Superior temporal gyrus (tissue), 1 donor: ENCODE data around the gene LRBA.
A peak's percentile ranks its signal among the peaks of the same experiment; 100 is the strongest.
"Not testable (repeated sequence)": the region's sequence is repeated elsewhere in the genome, so short reads cannot be mapped to it uniquely, and the experiment has no call there.

Source experiments
- DNase-seq: peaks from one replicate; pipeline ENCODE4 v3.0.0-alpha.2; 2016; ENCODE audit errors: extremely low spot score

LRBA gene

GRCh38 chr4:151021637-151022334, 6.7 kb upstream of the LRBA start:
- DNase-seq = no peak

DNA sequence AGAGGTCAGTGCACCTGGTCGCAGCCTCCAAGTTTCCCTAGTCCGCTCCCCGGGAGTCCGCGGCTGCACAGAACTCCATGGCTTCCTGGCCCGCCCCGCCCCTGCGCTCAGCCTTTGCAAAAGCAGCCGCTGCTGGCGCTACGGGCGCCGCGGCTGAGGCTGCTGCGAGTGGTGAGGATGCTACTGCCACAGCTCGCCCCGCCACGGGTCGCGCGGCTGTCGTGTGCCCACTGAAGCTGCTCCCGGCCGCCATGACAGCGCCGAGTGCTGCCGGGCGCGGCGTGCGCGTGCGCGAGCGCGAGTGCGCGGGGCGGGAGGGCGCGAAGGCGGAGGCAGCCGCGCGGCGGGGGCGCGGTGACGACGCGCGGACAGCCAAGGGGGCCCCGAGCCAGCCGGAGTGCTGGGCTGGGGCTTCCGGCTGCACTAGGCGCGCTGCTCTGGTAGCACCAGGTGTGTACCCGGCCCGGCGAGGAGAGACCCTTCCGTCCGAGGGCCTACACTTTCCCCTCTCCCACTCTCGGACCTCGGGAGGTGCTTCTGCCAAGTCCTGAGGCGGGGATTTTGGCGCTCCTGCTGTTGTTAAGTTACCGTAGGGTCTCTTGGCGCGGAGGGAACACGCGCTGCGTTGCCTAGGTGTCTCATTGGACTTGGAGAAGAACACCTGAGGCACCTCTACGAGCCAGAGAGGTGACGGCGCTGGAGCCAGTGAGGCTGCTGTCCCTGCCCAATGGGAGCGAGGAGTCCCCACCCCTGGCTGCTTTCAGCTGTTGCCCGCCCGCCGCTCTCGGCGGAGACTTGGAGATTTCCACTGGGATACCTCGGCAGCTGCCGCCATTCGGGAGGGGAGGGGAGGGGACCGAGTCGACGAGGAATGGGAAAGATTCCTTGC, 619 bp upstream of the LRBA start:
- DNase-seq = peak; percentile 78

DNA sequence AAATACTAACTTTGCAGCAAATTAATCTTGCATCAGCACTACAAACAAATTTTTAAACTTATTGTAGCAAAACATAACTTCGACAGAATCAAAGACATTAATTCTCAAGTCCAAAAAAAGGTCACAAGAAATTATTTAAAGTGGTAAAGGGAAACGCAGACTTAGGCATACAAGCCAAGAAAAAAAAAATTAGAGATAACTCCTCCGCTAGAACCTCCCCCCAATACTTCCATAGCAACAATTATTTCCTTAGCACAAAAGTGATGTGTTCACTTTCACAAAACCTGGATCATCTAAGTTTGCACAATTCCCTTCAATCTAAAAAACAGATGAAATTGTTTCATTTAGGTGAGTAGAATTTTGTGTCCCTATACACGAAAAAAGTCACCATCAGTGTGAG, 1.1 kb downstream of the LRBA start:
- DNase-seq = peak; percentile 12

- no peak for DNase-seq
Observed at GRCh38 chr4:151013491-151013890, 1.6 kb downstream of the LRBA start.

DNA sequence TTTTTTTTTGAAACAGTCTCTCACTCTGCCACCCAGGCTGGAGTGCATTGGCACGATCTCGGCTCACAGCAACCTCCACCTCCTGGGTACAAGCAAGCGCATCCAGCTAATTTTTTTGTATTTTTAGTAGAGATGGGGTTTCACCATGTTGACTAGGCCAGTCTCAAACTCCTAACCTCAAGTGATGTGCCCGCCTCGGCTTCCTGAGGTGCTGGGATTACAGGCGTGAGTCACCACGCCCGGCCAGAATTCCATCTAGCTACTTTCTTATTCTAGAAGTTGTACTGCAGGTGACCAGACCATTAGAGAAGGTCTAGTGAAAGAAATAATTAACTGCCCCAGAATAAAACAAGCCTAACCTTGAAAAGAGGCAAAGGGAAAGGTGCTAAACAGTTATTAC, 2.3 kb downstream of the LRBA start:
- DNase-seq = peak; percentile 9

- peak; percentile 7 for DNase-seq
Observed at GRCh38 chr4:151012376-151012775, 2.7 kb downstream of the LRBA start.

DNA sequence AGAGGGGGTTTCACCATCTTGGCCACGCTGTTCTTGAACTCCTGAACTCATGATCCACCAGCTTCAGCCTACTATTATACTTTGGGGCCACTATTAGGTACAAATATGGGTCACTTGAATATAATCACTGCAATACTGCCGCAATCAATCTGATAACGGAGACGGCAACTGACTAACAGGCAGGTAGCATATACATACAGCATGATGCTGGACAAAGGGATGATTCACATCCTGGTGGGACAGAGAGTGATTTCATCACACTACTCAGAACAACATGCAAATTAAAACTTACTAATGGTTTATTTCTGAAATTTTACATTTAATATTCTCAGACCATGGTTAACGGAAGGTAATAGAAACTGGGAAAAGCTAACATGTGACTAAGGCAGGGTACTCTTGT, 10.9 kb downstream of the LRBA start:
- no peak for DNase-seq

DNA sequence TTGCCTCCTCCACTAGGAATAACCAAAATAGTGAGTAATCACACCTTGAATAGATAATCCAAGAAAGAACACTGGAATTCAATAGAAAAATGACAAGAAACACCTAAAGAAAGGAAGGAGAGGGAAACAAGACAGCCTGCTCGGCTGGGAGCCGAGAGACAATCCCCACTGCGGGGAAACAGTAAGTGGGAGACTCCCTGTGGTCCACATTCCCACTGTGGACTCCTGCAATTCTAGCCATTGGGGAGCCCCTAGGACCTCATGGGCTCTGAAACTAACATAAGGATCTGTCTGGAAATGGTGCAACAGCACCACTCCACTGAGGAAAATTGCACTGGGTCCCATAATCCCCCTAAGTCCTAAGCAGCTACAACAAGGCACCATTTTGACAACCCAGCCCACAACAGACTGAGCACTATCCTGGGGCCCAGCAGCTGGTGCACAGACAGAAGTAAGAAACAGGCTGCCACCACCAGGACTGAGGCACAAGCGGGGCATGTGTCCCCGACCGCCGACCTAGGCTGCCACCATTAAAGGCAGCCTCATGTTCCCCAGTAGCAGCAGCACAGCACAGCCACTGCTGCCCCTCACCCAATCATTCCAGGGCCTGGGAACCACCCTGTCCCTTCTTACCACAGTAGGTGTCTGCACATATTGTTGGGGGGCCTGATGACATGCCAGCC, 14.2 kb downstream of the LRBA start:
- no peak for DNase-seq

DNA sequence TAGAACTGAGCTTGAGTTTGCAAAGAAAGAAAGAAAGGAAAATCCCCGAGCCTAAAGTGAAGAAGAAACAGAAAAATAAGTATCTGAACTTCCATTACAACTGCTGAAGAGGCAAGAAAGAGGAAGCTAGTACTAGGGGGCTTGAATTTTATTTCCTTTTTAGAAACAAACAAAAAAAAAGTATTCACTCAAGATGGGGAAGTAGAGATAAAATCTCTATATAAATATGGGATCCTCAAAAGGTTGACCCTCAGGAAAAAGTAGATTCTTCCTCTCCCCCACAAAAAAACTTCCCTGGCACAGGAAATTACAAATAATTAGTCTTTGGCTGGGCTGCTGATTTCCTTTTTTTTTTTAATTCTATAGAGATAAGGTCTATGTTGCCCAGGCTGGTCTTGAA, 16.0 kb downstream of the LRBA start:
- DNase-seq = no peak

GRCh38 chr4:150997141-150997540, 17.9 kb downstream of the LRBA start:
- DNase-seq = no peak

DNA sequence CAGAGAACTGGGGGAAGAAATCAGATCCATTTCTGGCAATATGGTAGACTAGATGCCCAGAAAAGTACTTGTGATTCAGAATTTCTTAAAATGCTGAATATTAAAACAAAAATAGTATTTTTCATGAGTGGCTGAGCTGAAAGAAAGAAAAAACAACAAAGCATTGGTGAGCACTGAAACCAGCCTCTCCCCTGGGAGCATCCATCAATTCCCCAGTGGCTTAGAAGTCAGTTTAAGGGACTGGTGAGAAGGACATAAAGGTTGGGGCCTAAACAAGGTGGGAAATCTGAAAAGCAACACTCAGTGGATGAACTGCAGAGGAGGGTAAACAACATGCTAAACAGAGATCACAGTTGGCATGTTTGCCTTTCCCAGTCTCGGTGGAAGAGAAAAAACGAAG, 20.4 kb downstream of the LRBA start:
- no peak for DNase-seq

GRCh38 chr4:150993577-150993976, 21.5 kb downstream of the LRBA start:
- not testable (repeated sequence) for DNase-seq

DNA sequence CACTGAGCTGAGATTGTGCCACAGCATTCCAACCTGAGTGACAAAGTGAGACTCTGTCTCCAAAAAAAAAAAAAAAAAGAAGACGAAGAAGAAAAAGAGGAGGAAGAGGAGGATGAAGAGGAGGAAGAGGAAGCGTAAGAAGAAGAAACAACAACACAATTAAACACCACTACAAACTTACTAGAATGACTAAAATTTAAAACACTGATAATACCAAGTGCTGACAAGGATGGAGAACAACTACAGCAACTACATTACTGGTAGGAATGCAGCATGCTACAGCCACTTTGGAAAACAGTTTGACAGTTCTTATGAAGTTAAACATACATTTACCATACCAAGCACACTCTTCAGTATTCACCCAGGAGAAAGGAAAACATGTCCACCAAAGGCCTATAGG, 24.1 kb downstream of the LRBA start:
- no peak for DNase-seq

- no peak for DNase-seq
Observed at GRCh38 chr4:150990250-150990649, 24.8 kb downstream of the LRBA start.

- DNase-seq = no peak
Observed at GRCh38 chr4:150988238-150988637, 26.8 kb downstream of the LRBA start.

DNA sequence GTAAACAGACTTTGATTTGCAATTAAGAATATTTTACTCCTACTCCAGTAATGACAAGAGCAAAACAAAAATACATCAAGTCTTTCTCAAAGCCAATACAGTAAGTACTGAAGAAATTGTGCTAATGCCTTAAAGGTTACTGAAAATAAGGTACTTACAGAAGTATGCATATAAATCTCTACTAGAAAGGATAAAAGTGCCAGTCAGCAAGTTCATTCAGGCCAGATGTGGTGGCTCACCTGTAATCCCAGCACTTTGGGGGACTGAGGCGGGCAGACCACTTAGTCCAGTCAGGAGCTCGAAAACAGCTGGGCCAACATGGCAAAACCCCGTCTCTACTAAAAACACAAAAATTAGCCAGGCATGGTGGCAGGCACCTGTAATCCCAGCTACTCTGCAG, 27.9 kb downstream of the LRBA start:
- no peak for DNase-seq

DNA sequence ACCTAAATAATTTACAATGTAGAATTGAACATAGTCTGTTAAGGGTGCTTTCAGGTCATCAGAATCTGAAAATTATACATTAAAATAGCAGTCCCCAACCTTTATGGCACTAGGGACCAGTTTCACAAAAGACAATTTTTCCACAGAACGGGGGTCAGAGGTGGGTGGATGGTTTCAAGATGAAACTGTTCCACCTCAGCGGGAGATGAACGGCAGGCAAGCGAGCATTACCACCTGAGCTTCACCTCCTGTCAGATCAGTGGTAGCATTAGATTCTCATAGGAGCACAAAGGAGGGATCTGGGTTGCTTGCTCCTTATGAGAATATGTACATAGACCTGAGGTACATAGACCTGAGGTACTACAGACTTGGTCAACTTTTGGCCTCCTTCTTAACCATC, 29.0 kb downstream of the LRBA start:
- no peak for DNase-seq

DNA sequence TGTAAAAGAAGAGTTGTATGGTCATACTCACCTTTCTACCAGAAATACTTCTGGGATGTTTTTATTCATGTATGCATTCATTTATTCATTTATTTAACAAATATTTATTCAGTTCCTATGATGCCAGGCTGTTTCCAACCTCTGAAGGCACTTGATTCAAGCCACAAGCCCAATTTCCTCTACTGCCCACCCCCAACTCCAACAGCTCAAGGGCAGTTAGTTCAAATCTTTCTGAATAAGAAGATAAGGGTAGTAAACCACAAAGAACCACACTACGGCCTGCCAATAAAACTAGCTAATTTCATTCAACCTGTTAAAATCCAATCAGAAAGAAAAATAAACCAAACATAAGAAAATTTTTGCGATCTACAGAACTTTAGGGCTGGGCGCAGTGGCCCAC, 31.2 kb downstream of the LRBA start:
- DNase-seq = no peak

- no peak for DNase-seq
Observed at GRCh38 chr4:150982557-150983233, 32.4 kb downstream of the LRBA start.

GRCh38 chr4:150978738-150979575, 36.1 kb downstream of the LRBA start:
- no peak for DNase-seq

GRCh38 chr4:150976478-150977118, 38.5 kb downstream of the LRBA start:
- DNase-seq = no peak
